ENCODE results near the gene CLASP1.
"Not testable (repeated sequence)": the region's sequence is repeated elsewhere in the genome, so short reads cannot be mapped to it uniquely, and the experiment has no call there.

Gene CLASP1

GRCh38 chr2:121408641-121409040 lies 240.6 kb downstream of the CLASP1 start:
- DNase-seq, result no peak

- no peak for DNase-seq
These were observed 244.0 kb downstream of the CLASP1 start for GRCh38 chr2:121405233-121405632.

- no peak for DNase-seq
These were observed 249.1 kb downstream of the CLASP1 start for GRCh38 chr2:121400201-121400600.

GRCh38 chr2:121398853-121399252 lies 250.4 kb downstream of the CLASP1 start:
- no peak for DNase-seq

GRCh38 chr2:121390082-121390692 lies 259.1 kb downstream of the CLASP1 start:
- DNase-seq, result no peak

GRCh38 chr2:121388371-121388770 lies 260.9 kb downstream of the CLASP1 start:
- DNase-seq, result no peak

GRCh38 chr2:121387591-121388325 lies 261.5 kb downstream of the CLASP1 start:
- no peak for DNase-seq

GRCh38 chr2:121386707-121387106 lies 262.6 kb downstream of the CLASP1 start:
- DNase-seq, result no peak

GRCh38 chr2:121386102-121386501 lies 263.2 kb downstream of the CLASP1 start:
- DNase-seq, result no peak

GRCh38 chr2:121382744-121383143 lies 266.5 kb downstream of the CLASP1 start:
- DNase-seq, result no peak

GRCh38 chr2:121377646-121378045 lies 271.6 kb downstream of the CLASP1 start:
- no peak for DNase-seq

GRCh38 chr2:121376535-121377250 lies 272.6 kb downstream of the CLASP1 start:
- DNase-seq, result no peak

GRCh38 chr2:121375621-121376159 lies 273.6 kb downstream of the CLASP1 start:
- DNase-seq, result no peak

GRCh38 chr2:121374412-121375075 lies 274.7 kb downstream of the CLASP1 start:
- not testable (repeated sequence) for DNase-seq

GRCh38 chr2:121372721-121373353 lies 276.4 kb downstream of the CLASP1 start:
- DNase-seq, result no peak

GRCh38 chr2:121372082-121372481 lies 277.2 kb downstream of the CLASP1 start:
- no peak for DNase-seq

GRCh38 chr2:121368836-121369235 lies 280.4 kb downstream of the CLASP1 start:
- no peak for DNase-seq

GRCh38 chr2:121368155-121368554 lies 281.1 kb downstream of the CLASP1 start:
- DNase-seq, result no peak

- no peak for DNase-seq
These were observed 281.9 kb downstream of the CLASP1 start for GRCh38 chr2:121367246-121367900.

GRCh38 chr2:121366040-121366439 lies 283.2 kb downstream of the CLASP1 start:
- no peak for DNase-seq

GRCh38 chr2:121365061-121365460 lies 284.2 kb downstream of the CLASP1 start:
- no peak for DNase-seq

Data from 8988T (cell line).